ENCODE measurements around the gene UPP1.

Gene UPP1

DNA sequence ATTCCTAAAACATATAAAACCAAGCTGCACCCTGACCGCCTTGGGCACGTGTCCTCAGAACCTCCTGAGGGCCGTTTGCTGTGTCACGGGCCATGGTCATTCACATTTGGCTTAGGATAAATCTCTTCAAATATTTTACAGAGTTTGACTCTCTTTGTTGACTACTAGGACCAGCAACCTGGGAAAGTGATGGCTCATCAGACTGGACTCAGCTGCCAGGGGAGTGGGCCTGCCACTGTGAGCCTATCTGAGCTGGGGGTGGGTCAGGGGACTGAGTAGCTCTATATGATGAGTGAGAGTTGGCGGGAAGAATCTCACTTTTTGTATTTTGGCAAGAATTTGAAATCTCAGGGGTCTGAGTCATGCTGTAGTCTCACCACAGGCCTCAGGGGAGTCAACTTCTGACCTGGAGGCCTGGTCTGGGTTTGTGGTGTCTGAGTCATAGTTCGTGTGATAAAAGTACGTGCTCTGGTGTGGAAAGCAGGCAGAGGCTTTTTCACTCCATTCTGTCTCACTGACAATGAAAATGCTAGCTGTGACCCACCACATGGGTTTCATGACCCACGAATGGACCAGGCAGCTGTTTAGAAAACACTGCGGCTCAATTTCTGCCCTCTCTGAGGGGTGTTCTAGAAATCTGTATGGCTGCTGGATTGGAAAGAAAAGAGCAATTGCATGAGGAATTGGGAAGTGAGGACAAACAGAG, 4.2 kb upstream of the UPP1 start (continued):
- TF ChIP-seq BACH2 (CRISPR knock-in tag; IDR thresholded peaks at IDR 0.05; ENCODE audit: borderline replicate concordance): no peak

GRCh38 chr7:48085433-48085791, 3.7 kb upstream of the UPP1 start:
- no peak for TF ChIP-seq ESRRG (CRISPR knock-in tag; IDR thresholded peaks at IDR 0.05)
- TF ChIP-seq ZFP3 (CRISPR knock-in tag; IDR thresholded peaks at IDR 0.05): peak; percentile 16; the same call in 1 of the 2 replicates
- TF ChIP-seq, protein P1, sequence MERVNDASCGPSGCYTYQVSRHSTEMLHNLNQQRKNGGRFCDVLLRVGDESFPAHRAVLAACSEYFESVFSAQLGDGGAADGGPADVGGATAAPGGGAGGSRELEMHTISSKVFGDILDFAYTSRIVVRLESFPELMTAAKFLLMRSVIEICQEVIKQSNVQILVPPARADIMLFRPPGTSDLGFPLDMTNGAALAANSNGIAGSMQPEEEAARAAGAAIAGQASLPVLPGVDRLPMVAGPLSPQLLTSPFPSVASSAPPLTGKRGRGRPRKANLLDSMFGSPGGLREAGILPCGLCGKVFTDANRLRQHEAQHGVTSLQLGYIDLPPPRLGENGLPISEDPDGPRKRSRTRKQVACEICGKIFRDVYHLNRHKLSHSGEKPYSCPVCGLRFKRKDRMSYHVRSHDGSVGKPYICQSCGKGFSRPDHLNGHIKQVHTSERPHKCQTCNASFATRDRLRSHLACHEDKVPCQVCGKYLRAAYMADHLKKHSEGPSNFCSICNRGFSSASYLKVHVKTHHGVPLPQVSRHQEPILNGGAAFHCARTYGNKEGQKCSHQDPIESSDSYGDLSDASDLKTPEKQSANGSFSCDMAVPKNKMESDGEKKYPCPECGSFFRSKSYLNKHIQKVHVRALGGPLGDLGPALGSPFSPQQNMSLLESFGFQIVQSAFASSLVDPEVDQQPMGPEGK (CRISPR knock-in tag; IDR thresholded peaks at IDR 0.05; ENCODE audit: borderline replicate concordance): no peak
- no peak for TF ChIP-seq ZFP30 (CRISPR knock-in tag; IDR thresholded peaks at IDR 0.05)
- TF ChIP-seq, protein P2, sequence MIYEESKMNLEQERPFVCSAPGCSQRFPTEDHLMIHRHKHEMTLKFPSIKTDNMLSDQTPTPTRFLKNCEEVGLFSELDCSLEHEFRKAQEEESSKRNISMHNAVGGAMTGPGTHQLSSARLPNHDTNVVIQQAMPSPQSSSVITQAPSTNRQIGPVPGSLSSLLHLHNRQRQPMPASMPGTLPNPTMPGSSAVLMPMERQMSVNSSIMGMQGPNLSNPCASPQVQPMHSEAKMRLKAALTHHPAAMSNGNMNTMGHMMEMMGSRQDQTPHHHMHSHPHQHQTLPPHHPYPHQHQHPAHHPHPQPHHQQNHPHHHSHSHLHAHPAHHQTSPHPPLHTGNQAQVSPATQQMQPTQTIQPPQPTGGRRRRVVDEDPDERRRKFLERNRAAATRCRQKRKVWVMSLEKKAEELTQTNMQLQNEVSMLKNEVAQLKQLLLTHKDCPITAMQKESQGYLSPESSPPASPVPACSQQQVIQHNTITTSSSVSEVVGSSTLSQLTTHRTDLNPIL (CRISPR knock-in tag; IDR thresholded peaks at IDR 0.05; ENCODE audit: low read depth): no peak
- ATAC-seq: no peak

DNA sequence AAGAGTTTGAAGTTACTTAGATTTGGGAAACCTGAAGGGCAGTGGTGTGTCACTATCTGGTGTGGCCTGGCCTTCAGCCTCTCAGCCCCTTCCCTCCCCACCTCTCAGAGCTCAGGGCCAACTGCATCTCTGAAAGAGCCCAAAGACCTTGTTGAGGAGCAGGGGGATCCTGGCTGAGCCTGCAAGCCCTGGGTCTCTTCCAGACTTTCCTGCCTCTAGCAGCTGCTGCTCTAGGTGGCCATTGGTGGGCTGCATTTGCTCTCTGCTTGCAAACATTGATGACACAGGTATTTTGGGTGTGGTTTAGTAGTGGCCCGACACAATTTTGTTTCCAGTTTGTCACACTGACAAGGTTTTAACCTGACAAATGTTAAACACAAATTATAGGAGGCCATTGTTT, 3.1 kb upstream of the UPP1 start:
- TF ChIP-seq, protein P3, sequence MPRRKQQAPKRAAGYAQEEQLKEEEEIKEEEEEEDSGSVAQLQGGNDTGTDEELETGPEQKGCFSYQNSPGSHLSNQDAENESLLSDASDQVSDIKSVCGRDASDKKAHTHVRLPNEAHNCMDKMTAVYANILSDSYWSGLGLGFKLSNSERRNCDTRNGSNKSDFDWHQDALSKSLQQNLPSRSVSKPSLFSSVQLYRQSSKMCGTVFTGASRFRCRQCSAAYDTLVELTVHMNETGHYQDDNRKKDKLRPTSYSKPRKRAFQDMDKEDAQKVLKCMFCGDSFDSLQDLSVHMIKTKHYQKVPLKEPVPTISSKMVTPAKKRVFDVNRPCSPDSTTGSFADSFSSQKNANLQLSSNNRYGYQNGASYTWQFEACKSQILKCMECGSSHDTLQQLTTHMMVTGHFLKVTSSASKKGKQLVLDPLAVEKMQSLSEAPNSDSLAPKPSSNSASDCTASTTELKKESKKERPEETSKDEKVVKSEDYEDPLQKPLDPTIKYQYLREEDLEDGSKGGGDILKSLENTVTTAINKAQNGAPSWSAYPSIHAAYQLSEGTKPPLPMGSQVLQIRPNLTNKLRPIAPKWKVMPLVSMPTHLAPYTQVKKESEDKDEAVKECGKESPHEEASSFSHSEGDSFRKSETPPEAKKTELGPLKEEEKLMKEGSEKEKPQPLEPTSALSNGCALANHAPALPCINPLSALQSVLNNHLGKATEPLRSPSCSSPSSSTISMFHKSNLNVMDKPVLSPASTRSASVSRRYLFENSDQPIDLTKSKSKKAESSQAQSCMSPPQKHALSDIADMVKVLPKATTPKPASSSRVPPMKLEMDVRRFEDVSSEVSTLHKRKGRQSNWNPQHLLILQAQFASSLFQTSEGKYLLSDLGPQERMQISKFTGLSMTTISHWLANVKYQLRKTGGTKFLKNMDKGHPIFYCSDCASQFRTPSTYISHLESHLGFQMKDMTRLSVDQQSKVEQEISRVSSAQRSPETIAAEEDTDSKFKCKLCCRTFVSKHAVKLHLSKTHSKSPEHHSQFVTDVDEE (CRISPR knock-in tag; IDR thresholded peaks at IDR 0.05): no peak
- TF ChIP-seq, protein P2 (CRISPR knock-in tag; IDR thresholded peaks at IDR 0.05; ENCODE audit: low read depth): no peak
- TF ChIP-seq, protein P4, sequence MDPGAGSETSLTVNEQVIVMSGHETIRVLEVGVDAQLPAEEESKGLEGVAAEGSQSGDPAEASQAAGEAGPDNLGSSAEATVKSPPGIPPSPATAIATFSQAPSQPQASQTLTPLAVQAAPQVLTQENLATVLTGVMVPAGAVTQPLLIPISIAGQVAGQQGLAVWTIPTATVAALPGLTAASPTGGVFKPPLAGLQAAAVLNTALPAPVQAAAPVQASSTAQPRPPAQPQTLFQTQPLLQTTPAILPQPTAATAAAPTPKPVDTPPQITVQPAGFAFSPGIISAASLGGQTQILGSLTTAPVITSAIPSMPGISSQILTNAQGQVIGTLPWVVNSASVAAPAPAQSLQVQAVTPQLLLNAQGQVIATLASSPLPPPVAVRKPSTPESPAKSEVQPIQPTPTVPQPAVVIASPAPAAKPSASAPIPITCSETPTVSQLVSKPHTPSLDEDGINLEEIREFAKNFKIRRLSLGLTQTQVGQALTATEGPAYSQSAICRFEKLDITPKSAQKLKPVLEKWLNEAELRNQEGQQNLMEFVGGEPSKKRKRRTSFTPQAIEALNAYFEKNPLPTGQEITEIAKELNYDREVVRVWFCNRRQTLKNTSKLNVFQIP (CRISPR knock-in tag; IDR thresholded peaks at IDR 0.05; ENCODE audit: borderline replicate concordance, low read depth): no peak
- TF ChIP-seq BACH2 (CRISPR knock-in tag; IDR thresholded peaks at IDR 0.05; ENCODE audit: borderline replicate concordance): no peak
- no peak for TF ChIP-seq ISL1 (CRISPR knock-in tag; IDR thresholded peaks at IDR 0.05)
- no peak for ATAC-seq

- peak; percentile 56; the same call in 1 of the 2 replicates for TF ChIP-seq RARB (CRISPR knock-in tag; IDR thresholded peaks at IDR 0.05)
- TF ChIP-seq CSDC2 (CRISPR knock-in tag; IDR thresholded peaks at IDR 0.05): no peak
- no peak for ATAC-seq
These were observed 1.7 kb upstream of the UPP1 start for GRCh38 chr7:48087349-48087748.

- peak; percentile 76 for ATAC-seq
- TF ChIP-seq ARNTL (CRISPR knock-in tag; IDR thresholded peaks at IDR 0.05; ENCODE audit: borderline replicate concordance, low read depth): no peak
- TF ChIP-seq, protein P1 (CRISPR knock-in tag; IDR thresholded peaks at IDR 0.05; ENCODE audit: borderline replicate concordance): peak; percentile 96
- no peak for TF ChIP-seq RARB (CRISPR knock-in tag; IDR thresholded peaks at IDR 0.05)
- TF ChIP-seq ZFP3 (CRISPR knock-in tag; IDR thresholded peaks at IDR 0.05): peak; percentile 50
- TF ChIP-seq, protein P3 (CRISPR knock-in tag; IDR thresholded peaks at IDR 0.05): no peak
- no peak for TF ChIP-seq ZNF565 (CRISPR knock-in tag; conservative IDR thresholded peaks at IDR 0.05; ENCODE audit: low read depth)
- TF ChIP-seq ZNF8 (CRISPR knock-in tag; IDR thresholded peaks at IDR 0.05): no peak
- no peak; the same call in 1 of the 2 replicates for TF ChIP-seq TCF4 (CRISPR knock-in tag; IDR thresholded peaks at IDR 0.05; ENCODE audit: borderline replicate concordance)
- TF ChIP-seq PPARA (CRISPR knock-in tag; IDR thresholded peaks at IDR 0.05; ENCODE audit: borderline replicate concordance): no peak
- TF ChIP-seq BACH2 (CRISPR knock-in tag; IDR thresholded peaks at IDR 0.05; ENCODE audit: borderline replicate concordance): no peak
- no peak; the same call in 1 of the 2 replicates for TF ChIP-seq CSDC2 (CRISPR knock-in tag; IDR thresholded peaks at IDR 0.05)
These were observed 463 bp upstream of the UPP1 start for GRCh38 chr7:48088559-48089045.

Data from SK-N-SH treated with all-trans-retinoic acid at 6 μM for 48 hours (cell line).